GM19438 (cell line): Measurements from ENCODE around the gene IGF2R.
"Not testable (repeated sequence)": the region's sequence is repeated elsewhere in the genome, so short reads cannot be mapped to it uniquely, and the experiment has no call there.

Experiments used
- ATAC-seq: cut with Tn5 transposase; IDR thresholded peaks from one replicate; pipeline ENCODE4 v1.9.1; 2021; ENCODE audit warnings: low read depth; ENCODE audit not compliant: unreplicated experiment

IGF2R gene

DNA sequence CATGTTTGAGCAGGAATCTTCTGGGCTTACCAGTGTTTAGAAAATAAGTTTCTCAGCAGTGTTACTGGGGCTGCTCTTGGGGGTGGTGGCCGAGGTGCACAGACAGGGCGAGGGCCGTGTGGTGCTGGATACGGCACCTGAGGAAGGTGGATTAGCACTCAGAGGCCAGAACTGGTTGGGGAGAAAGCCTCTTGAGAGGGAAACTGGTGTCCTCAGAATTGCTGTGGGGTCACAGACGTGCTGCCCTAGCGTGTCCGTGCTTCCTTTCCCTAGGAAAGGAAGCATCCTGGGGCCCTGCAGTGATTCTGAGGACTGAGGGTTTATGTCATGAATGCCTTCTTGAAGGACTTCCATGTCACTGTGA, 120.6 kb downstream of the IGF2R start:
- ATAC-seq, result no peak

GRCh38 chr6:160090442-160091239, 121.8 kb downstream of the IGF2R start:
- not testable (repeated sequence) for ATAC-seq

- not testable (repeated sequence) for ATAC-seq
Observed at GRCh38 chr6:160092176-160092575, 123.3 kb downstream of the IGF2R start.

- ATAC-seq, result no peak
Observed at GRCh38 chr6:160092602-160093001, 123.7 kb downstream of the IGF2R start.

DNA sequence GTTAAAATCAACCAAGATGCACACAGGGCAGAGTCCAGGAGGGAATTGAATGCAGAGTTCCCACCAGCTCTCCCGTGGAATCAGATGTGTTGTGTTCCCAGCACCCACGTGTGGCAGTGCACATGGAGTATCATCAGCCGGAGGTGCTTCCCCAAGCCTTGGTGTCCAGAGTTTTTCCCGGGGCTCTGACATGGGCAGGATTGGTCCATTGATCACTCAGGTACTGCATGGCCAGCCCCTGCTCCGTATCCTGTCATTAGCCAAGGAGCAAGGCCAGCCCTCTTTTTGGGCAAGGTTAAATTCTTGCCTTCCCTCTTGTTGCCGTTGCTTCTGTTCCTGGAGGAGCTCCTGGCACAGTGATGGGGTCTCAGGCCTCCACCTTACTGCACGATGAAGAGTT, 124.2 kb downstream of the IGF2R start:
- ATAC-seq, result no peak

DNA sequence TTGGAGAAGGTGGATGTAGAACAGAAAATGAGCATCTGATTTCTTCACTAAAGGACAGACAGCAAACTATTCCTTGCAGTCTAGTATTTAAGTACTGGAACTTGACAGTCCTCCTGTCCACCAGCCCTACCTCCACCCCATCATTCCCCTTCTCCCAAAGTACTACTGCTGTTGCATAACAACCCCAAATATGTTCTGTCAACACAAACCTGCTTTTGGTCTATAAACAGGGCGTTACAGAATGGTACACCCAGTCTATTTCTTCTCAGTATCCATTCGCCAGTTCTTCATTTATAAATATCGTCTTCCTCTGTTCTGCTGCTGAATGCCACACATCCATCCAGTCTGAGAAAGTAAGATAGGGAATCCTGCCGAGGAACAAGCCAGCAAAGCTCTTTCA, 125.1 kb downstream of the IGF2R start:
- ATAC-seq, result no peak

DNA sequence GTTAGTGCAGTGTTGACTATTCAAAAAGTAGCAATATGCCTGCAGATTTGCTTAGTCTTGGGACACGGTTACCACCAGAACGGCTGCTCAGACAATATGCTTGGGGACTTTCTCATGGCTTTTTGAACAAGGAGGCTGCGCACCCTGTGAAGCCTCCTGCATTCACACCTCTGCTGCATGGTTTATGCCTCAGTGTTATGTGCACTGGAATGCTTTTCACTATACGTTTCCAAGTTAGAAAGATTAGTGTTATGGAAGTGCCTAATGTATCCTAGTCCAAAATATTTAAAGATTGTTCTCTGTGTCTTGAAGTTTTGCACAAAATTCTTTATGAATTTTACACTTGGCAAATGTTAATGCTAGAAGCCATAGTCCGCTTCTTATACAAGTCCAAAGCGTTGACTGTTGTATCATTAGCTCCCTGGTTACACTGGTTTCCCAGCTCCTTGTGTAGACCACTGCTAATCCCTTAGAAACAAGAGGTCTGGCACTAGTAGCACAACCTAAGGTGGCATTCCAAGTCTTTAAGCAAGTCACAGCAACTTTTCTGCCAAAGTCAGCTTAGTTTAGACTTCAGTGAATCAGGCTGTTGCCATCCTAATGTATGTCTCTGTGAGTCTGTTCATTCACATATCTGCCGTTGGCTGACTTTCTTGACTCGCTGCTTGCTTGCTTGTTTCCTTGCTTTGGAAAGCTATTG, 126.4 kb downstream of the IGF2R start:
- ATAC-seq, result no peak

- no peak for ATAC-seq
Observed at GRCh38 chr6:160101277-160102205, 132.7 kb downstream of the IGF2R start.

DNA sequence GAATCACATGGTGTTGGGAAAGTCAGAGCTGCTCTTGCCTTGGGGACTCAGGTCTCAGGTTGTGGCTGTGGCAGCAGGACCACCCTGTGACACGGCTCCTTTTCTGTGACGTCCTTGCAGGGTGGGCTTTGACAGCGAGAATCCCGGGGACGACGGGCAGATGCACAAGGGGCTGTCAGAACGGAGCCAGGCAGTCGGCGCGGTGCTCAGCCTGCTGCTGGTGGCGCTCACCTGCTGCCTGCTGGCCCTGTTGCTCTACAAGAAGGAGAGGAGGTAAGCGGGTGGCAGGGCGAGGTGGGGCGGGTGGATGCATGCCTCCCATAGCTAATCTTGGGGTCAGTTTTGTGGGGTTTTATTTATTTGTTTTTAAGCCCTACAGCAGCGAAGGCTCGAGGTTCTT, 133.5 kb downstream of the IGF2R start:
- no peak for ATAC-seq

- ATAC-seq, result no peak
Observed at GRCh38 chr6:160102956-160103824, 134.3 kb downstream of the IGF2R start.

- no peak for ATAC-seq
Observed at GRCh38 chr6:160103825-160104100, 134.9 kb downstream of the IGF2R start.

GRCh38 chr6:160104821-160105517, 136.1 kb downstream of the IGF2R start:
- ATAC-seq, result no peak

DNA sequence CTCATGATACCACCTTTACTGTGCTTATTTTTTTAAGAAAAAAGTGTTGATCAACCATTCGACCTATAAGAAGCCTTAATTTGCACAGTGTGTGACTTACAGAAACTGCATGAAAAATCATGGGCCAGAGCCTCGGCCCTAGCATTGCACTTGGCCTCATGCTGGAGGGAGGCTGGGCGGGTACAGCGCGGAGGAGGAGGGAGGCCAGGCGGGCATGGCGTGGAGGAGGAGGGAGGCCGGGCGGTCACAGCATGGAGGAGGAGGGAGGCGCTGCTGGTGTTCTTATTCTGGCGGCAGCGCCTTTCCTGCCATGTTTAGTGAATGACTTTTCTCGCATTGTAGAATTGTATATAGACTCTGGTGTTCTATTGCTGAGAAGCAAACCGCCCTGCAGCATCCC, 137.1 kb downstream of the IGF2R start:
- ATAC-seq, result no peak

DNA sequence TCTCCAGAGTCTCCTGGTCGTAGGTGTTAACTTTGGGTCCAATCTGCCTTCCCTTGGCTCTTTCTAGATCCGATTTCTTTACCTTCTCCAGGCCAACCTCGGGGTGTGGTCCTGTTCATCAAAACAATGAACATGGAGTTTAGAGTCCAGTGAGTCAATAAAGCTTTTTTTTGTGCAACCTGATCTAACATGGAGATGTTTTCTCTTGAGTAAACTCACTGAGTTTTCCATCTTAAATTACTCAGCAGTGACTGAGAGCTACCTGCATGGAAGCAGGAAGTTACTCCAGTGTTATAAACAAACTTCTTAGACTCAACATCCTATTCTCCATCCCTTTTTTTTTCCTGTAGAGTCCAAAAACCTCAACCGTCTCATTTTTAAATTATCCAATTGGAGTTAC, 137.8 kb downstream of the IGF2R start:
- ATAC-seq, result no peak

GRCh38 chr6:160108077-160108476, 139.2 kb downstream of the IGF2R start:
- no peak for ATAC-seq

DNA sequence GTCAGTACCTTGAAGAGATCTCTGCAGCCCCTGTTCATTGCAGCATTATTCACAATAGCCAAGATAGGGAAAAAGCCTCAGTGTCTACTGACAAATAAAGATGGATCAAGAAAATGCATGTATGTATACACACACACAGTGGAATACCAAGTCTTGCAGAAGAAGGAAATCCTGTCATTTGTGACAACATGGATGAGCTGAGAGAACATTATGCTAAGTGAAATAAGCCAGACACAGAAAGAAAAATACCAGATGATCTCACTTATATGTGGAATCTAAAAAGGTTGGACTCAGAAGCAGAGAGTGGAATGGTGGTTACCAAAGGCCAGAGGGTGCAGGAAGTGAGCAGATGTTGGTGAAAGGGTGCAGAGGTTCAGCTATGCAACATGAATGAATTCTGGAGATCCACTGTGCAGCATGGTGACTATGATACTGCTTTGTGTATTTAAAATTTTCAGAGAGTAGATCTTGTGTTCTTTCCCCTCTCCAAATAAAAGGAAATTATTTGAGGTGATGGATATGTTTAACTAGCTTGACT, 141.8 kb downstream of the IGF2R start:
- ATAC-seq, result no peak

GRCh38 chr6:160111806-160112205, 142.9 kb downstream of the IGF2R start:
- no peak for ATAC-seq

GRCh38 chr6:160112628-160113299, 143.9 kb downstream of the IGF2R start:
- ATAC-seq, result no peak

DNA sequence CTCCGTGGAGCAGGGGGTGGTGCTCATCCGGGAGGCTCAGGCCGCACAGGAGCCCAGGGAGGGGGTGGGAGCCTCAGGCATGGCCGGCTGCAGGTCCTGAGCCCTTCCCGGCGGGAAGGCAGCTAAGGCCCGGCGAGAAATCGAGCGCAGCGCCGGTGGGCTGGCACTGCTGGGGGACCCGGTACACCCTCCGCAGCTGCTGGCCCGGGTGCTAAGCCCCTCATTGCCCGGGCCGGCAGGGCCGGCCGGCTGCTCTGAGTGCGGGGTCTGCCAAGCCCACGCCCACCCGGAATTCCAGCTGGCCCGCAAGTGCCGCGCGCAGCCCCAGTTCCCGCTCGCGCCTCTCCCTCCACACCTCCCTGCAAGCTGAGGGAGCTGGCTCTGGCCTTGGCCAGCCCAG, 145.7 kb downstream of the IGF2R start:
- ATAC-seq, result not testable (repeated sequence)
